Inferior parietal cortex (tissue), 1 donor: ENCODE measurements around the gene GRAP2.

Experiments
- DNase-seq: peaks from one replicate; pipeline ENCODE4 v3.0.0-alpha.2; 2016; ENCODE audit errors: extremely low spot score

The GRAP2 gene

DNA sequence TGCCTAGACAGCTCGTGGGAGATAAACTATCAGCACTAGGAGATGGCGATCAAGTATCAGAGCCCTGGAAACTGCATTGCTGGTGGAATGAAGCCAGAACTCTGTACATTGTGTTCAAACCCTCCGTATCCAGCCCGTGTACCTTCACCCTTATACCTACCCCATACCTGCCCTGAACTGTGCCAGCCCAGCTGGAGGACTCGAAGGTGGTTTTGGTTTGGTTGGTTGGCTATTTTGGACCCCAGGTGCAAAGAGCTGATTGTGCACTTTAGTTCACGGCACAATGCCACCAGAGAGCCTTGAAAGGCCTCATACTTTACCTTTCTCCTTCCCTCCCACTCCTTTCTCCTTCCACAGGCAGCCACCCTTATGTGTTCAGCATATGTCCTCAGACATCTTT, 109.9 kb downstream of the GRAP2 start:
- no peak for DNase-seq

DNA sequence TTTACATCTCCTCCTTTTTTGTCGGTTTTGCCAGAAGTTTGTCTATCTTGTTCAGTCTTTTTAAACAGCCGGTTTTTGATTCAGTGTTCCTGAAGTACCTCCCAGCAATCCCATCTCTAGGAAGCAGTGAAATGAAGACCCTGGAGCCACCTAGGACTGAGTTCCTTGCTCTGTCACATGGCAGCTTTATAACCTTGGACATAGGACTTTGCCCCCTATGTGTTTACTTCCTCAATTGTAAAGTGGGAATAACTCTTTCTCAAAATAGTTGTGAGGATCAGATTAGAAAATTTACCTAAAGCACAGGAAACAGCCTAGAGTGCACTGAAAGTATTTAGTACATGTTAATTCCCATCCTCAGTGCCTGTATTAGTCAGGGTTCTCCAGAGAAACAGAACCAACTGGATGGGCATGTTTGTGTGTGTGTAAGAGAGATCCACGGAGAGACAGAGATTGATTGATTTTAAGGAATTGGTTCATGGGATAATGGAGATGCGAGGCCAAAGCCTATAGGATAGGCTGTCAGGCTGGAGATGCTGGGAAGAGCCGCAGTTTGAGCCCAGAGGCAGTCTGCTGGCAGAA, 113.9 kb downstream of the GRAP2 start:
- no peak for DNase-seq

DNA sequence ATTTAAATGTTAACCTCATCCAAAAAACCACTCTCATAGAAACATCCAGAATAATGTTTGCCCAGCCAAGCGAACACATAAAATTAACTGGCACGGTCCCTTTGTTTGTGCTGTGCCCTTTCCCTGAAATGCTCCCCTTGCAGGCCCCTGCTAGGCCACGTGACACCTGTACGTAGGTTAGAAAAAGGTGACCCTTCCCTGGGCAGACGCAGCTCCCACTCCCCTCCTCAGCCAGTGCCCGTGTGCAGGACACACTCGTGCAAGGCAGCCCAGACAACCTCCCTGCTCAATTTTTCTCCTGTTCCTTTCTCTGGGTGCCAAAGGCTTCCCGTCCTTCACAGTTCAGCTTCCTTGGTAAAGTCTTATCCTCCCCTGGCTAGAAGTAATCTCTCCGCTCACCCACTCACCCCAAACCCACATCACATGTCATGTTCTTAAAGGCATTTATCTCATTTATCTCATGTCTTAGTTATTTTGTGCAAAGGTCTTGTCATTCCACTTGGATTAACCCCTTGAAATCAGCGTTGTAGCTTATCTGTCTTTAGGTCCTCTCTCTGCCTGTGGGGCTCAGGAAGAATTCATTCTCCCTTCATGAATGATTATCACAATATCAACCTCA, 114.6 kb downstream of the GRAP2 start:
- no peak for DNase-seq

DNA sequence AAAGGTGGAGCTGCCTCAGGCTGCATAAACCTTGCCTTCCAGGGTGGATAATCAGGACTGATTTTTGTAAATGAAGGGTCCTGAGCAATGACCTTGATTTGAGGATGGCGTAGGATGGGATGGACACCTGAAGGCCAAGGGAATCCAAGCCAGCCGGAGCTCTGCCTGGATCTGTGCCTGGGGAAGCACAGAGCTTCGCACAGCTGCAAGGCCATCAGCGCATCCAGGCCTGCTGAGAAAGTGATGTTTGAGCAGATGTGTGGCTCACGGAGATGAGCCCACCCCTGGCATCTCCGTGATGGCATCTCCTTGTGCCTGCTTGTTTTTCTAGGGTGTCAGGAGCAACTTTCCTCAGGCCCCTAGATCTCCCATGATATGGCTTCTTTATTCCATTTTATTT, 117.2 kb downstream of the GRAP2 start:
- DNase-seq = no peak

DNA sequence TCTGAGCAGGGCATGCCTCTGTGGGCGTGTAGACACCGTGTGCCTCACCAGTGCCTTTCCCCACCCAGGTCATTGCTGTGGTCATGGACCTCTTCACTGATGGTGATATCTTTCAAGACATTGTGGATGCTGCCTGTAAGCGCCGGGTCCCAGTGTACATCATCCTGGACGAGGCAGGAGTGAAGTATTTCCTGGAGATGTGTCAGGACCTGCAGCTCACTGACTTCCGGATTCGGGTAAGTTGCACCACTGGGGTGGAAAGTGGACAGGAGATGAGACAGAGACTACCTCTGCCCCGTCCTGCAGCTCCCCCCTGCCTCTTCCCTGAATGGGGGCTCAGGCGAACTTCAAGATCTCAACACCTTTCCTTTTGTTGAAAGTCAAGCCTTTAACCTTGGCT, 118.2 kb downstream of the GRAP2 start:
- DNase-seq = no peak

DNA sequence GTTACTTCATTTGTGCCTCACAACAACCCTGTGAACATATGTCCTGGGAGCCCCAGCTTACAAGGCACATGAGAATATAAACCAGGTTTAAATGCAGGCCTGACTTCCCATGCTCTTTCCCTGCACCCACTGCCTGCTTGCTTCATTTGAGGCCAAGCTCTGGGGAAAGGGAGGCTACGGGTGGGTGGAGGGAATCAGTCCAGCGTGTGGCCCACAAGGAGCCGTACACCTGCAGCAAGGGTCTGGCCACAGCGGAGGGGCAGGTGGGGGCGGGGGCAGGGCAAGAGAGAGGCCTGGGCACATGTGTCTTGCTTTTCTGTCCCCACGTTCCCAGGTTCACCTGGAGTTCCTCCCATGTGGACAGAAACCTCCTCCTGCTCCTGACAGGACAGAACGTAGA, 120.1 kb downstream of the GRAP2 start:
- DNase-seq = no peak

DNA sequence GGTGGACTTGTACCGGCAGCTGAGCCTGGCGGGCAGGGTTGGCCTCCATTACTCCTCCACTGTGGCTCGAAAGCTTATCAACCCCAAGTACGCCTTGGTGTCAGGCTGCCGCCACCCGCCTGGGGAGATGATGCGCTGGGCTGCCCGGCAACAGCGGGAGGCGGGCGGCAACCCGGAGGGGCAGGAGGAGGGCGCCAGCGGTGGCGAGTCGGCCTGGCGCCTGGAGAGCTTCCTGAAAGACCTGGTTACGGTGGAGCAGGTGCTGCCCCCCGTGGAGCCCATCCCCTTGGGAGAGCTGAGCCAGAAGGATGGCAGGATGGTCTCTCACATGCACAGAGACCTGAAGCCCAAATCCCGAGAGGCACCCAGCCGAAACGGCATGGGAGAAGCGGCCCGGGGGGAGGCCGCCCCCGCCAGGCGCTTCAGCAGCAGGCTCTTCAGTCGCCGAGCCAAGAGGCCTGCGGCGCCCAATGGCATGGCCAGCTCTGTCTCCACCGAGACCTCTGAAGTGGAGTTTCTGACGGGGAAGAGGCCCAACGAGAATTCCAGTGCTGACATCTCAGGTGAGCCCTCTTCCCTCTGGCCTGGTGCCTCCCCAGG, 120.6 kb downstream of the GRAP2 start:
- no peak for DNase-seq

DNA sequence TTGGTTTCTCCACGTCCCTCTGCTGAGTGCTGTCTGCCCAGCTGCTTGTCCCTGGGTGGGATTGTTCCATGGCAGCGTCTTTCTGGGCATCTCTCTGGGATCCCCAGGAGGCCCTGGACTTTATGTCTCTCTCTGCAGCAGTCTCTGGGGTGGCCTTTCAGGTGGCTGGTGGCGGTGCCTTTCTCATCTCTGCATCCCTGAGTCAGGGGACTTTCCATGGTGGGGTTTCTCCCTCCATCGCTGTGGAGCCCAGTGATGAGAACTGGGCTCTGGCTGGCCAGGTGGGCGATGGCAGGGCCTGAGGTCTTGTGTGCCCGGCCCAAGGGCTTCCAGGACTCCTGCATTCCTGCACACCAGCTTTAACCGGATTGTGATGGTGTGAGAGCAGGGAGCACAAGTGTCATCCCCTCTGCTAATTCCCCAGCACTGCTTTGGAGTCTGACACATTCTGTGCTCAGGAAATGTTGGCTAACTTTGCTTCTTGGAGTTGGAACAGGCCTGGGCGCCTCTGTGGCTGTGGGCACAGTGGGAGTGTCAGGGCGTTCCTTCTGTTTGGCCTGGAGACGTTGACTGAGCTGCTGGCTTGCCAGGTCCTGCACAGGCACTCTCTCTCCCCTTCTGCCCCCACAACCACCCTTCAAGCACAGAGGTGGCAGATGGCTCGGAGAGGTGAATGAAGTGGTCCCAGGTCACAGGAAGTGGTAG, 121.8 kb downstream of the GRAP2 start:
- no peak for DNase-seq
